Stimulated activated CD4-positive, alpha-beta T cell treated with anti-CD3 and anti-CD28 coated beads, Interleukin-1b, Interleukin-23, amount 100 ng/mL, for 24 hours (primary cell): ENCODE data around the gene MOXD1.

Experiments used
- DNase-seq, 4 experiments: peaks; one replicate each; pipeline ENCODE4 v3.0.0-alpha.2; 2020; ENCODE audit warnings: low read depth in 4 of 4, low spot score in 1 of 4

The MOXD1 gene

GRCh38 chr6:132399376-132400074 lies 1.8 kb downstream of the MOXD1 start:
- DNase-seq: no peak

- no peak for DNase-seq
Observed at GRCh38 chr6:132395015-132395597, 6.2 kb downstream of the MOXD1 start.

GRCh38 chr6:132392792-132393191 lies 8.5 kb downstream of the MOXD1 start:
- no peak for DNase-seq

- no peak for DNase-seq
Observed at GRCh38 chr6:132392270-132392646, 9.0 kb downstream of the MOXD1 start.

- no peak for DNase-seq
Observed at GRCh38 chr6:132391391-132392269, 9.6 kb downstream of the MOXD1 start.

GRCh38 chr6:132390451-132390850 lies 10.8 kb downstream of the MOXD1 start:
- no peak for DNase-seq

GRCh38 chr6:132390017-132390416 lies 11.3 kb downstream of the MOXD1 start:
- DNase-seq: no peak

GRCh38 chr6:132388291-132388690 lies 13.0 kb downstream of the MOXD1 start:
- no peak for DNase-seq

GRCh38 chr6:132382630-132383175 lies 18.6 kb downstream of the MOXD1 start:
- DNase-seq: no peak

GRCh38 chr6:132381381-132381780 lies 19.9 kb downstream of the MOXD1 start:
- no peak for DNase-seq

GRCh38 chr6:132380358-132381029 lies 20.8 kb downstream of the MOXD1 start:
- DNase-seq: no peak

GRCh38 chr6:132369526-132369925 lies 31.7 kb downstream of the MOXD1 start:
- no peak for DNase-seq

- DNase-seq: no peak
Observed at GRCh38 chr6:132368916-132369481, 32.3 kb downstream of the MOXD1 start.

GRCh38 chr6:132365281-132365907 lies 35.9 kb downstream of the MOXD1 start:
- DNase-seq: no peak

GRCh38 chr6:132364306-132365074 lies 36.8 kb downstream of the MOXD1 start:
- DNase-seq: no peak

GRCh38 chr6:132362442-132363185 lies 38.7 kb downstream of the MOXD1 start:
- DNase-seq: no peak

GRCh38 chr6:132361101-132361500 lies 40.2 kb downstream of the MOXD1 start:
- DNase-seq: no peak

GRCh38 chr6:132359886-132360285 lies 41.4 kb downstream of the MOXD1 start:
- DNase-seq: no peak

GRCh38 chr6:132357120-132357519 lies 44.2 kb downstream of the MOXD1 start:
- DNase-seq: no peak
